ENCODE results near the gene CCDC3.
A peak's percentile ranks its signal among the peaks of the same experiment; 100 is the strongest.

The CCDC3 gene

GRCh38 chr10:12854988-12855387, 146.5 kb downstream of the CCDC3 start:
- no peak overlapping the region for H3K4me3 ChIP-seq (ENCODE audit: low read depth, low read length)
- no peak for TF ChIP-seq CTCF (IDR thresholded peaks at IDR 0.05; ENCODE audit: low read depth, low read length, missing control alignments)
- no peak for DNase-seq (ENCODE audit: low read depth)
- in situ Hi-C loops (cut with HindIII; ENCODE audit: low sequenced_read_pairs): no loop called here

GRCh38 chr10:12852687-12853086, 148.8 kb downstream of the CCDC3 start:
- H3K4me3 ChIP-seq (ENCODE audit: low read depth, low read length): no peak overlapping the region
- no peak for DNase-seq (ENCODE audit: low read depth)
- no peak for TF ChIP-seq CTCF (IDR thresholded peaks at IDR 0.05; ENCODE audit: low read depth, low read length, missing control alignments)
- in situ Hi-C loops (cut with HindIII; ENCODE audit: low sequenced_read_pairs): no loop called here

GRCh38 chr10:12849319-12850181, 152.0 kb downstream of the CCDC3 start:
- no peak overlapping the region for H3K4me3 ChIP-seq (ENCODE audit: low read depth, low read length)
- in situ Hi-C loops (cut with HindIII; ENCODE audit: low sequenced_read_pairs): no loop called here
- TF ChIP-seq CTCF (IDR thresholded peaks at IDR 0.05; ENCODE audit: low read depth, low read length, missing control alignments): no peak
- DNase-seq (ENCODE audit: low read depth): no peak

- DNase-seq (ENCODE audit: low read depth): no peak
- no peak overlapping the region for H3K4me3 ChIP-seq (ENCODE audit: low read depth, low read length)
- in situ Hi-C loops (cut with HindIII; ENCODE audit: low sequenced_read_pairs): no loop called here
- no peak for TF ChIP-seq CTCF (IDR thresholded peaks at IDR 0.05; ENCODE audit: low read depth, low read length, missing control alignments)
Observed at GRCh38 chr10:12848439-12849173, 152.9 kb downstream of the CCDC3 start.

GRCh38 chr10:12847361-12847975, 154.0 kb downstream of the CCDC3 start:
- peak; percentile 30 for TF ChIP-seq CTCF (IDR thresholded peaks at IDR 0.05; ENCODE audit: low read depth, low read length, missing control alignments)
- in situ Hi-C loops (cut with HindIII; ENCODE audit: low sequenced_read_pairs): no loop called here
- DNase-seq (ENCODE audit: low read depth): no peak
- no peak overlapping the region for H3K4me3 ChIP-seq (ENCODE audit: low read depth, low read length)

- no peak for TF ChIP-seq CTCF (IDR thresholded peaks at IDR 0.05; ENCODE audit: low read depth, low read length, missing control alignments)
- no peak overlapping the region for H3K4me3 ChIP-seq (ENCODE audit: low read depth, low read length)
- in situ Hi-C loops (cut with HindIII; ENCODE audit: low sequenced_read_pairs): no loop called here
- DNase-seq (ENCODE audit: low read depth): no peak
Observed at GRCh38 chr10:12846718-12847117, 154.8 kb downstream of the CCDC3 start.
